NCI-H1105 (cell line): ENCODE data around the gene AZGP1.
"Not testable (repeated sequence)": the region's sequence is repeated elsewhere in the genome, so short reads cannot be mapped to it uniquely, and the experiment has no call there.

Source experiments
- DNase-seq: peaks from one replicate; lab custom pipeline; 2025; lab: John Stamatoyannopoulos, UW

AZGP1 gene

GRCh38 chr7:99997545-99998137, 21.8 kb upstream of the AZGP1 start:
- DNase-seq: no peak

GRCh38 chr7:99996755-99997544, 21.1 kb upstream of the AZGP1 start:
- DNase-seq: no peak

GRCh38 chr7:99994819-99995218, 19.0 kb upstream of the AZGP1 start:
- no peak for DNase-seq

- DNase-seq: no peak
These were observed 16.7 kb upstream of the AZGP1 start for GRCh38 chr7:99992330-99993038.

- DNase-seq: not testable (repeated sequence)
These were observed 15.7 kb upstream of the AZGP1 start for GRCh38 chr7:99991543-99991942.

GRCh38 chr7:99990460-99990852, 14.6 kb upstream of the AZGP1 start:
- DNase-seq: peak; percentile 7

- DNase-seq: no peak
These were observed 12.0 kb upstream of the AZGP1 start for GRCh38 chr7:99987846-99988245.

- DNase-seq: not testable (repeated sequence)
These were observed 11.5 kb upstream of the AZGP1 start for GRCh38 chr7:99987306-99987705.

- DNase-seq: no peak
These were observed 8.8 kb upstream of the AZGP1 start for GRCh38 chr7:99984593-99984992.

GRCh38 chr7:99981066-99981465, 5.2 kb upstream of the AZGP1 start:
- DNase-seq: not testable (repeated sequence)

GRCh38 chr7:99980448-99980872, 4.6 kb upstream of the AZGP1 start:
- not testable (repeated sequence) for DNase-seq

GRCh38 chr7:99979814-99980225, 4.0 kb upstream of the AZGP1 start:
- DNase-seq: peak; percentile 15

GRCh38 chr7:99976626-99977025, 795 bp upstream of the AZGP1 start:
- no peak for DNase-seq

- no peak for DNase-seq
These were observed 1.1 kb downstream of the AZGP1 start for GRCh38 chr7:99974681-99975080.

- DNase-seq: not testable (repeated sequence)
These were observed 2.0 kb downstream of the AZGP1 start for GRCh38 chr7:99973817-99974216.

- no peak for DNase-seq
These were observed 4.6 kb downstream of the AZGP1 start for GRCh38 chr7:99971242-99971641.

GRCh38 chr7:99969813-99970212, 6.0 kb downstream of the AZGP1 start:
- DNase-seq: peak; percentile 14

GRCh38 chr7:99969298-99969697, 6.5 kb downstream of the AZGP1 start:
- DNase-seq: no peak

- DNase-seq: no peak
These were observed 17.1 kb downstream of the AZGP1 start for GRCh38 chr7:99958564-99959227.

- no peak for DNase-seq
These were observed 20.6 kb downstream of the AZGP1 start for GRCh38 chr7:99955247-99955646.

- DNase-seq: not testable (repeated sequence)
These were observed 21.2 kb downstream of the AZGP1 start for GRCh38 chr7:99954643-99955042.

- DNase-seq: no peak
These were observed 22.2 kb downstream of the AZGP1 start for GRCh38 chr7:99953649-99954048.
